ENCODE measurements around the gene BTF3L4. TPM values are rescaled to one million over a fixed set of nuclear protein-coding genes. Genes with fewer than 3 reads are reported as not detected.
A peak's percentile ranks its signal among the peaks of the same experiment; 100 is the strongest.

BTF3L4 gene
- total RNA-seq, 1 experiment from 2014 or later, result 33.8 TPM

- TF ChIP-seq EZH2phosphoT487 (IDR thresholded peaks at IDR 0.05; ENCODE audit: borderline replicate concordance, low read length) (no peak), EZH2 (IDR thresholded peaks at IDR 0.05; ENCODE audit: low read length, unreplicated experiment) (no peak), CTCF (conservative IDR thresholded peaks at IDR 0.05; ENCODE audit: low read depth, low read length) (no peak)
- Histone ChIP-seq H4K20me1 (ENCODE audit: low read length) (peaks cover 26% of the 10 kb centered on the region; the same call in 1 of the 2 replicates), H3K4me1 (ENCODE audit: insufficient read depth, low read length) (peaks cover 32% of the 10 kb centered on the region), H3K36me3 (ENCODE audit: low read depth, low read length) (no peaks in the 10 kb centered on the region), H3F3A (ENCODE audit: low read length, unreplicated experiment) (no peaks in the 10 kb centered on the region), H3K4me3 (ENCODE audit: low read length) (peak overlapping the region; percentile 93), H3K27ac (ENCODE audit: low read length) (peak overlapping the region; percentile 60), H3K79me2 (ENCODE audit: low read length) (peaks cover 78% of the 10 kb centered on the region), H3K9me2 (replicated peaks; ENCODE audit: low read length) (no peaks in the 10 kb centered on the region), H3K9ac (ENCODE audit: low read length) (peak overlapping the region; percentile 91), H3K4me2 (ENCODE audit: low read length) (peak overlapping the region; percentile 99), H3K9me3 (ENCODE audit: low read length) (no peaks in the 10 kb centered on the region), H3K27me3 (ENCODE audit: low read length) (no peaks in the 10 kb centered on the region), H2AFZ (ENCODE audit: low read length) (peak overlapping the region; percentile 92)
- ChIA-PET CTCF (no interaction called here), POLR2A (ENCODE audit: unreplicated experiment) (interaction anchor here (0.7 kb wide), 1 partner anchor 312 kb away, joined by 4 read pairs; no protein-coding TSS in a partner anchor)
- BruUV-seq (replicated peaks), result no TSS peak
- DNase-seq (no peak), ATAC-seq (no peak)
- intact Hi-C loops (cut with micrococcal nuclease), result loop anchor here (5.0 to 10.0 kb wide), 2 partner anchors 313 to 1120 kb away; partner anchors contain the start of gene CC2D1B
Observed at GRCh38 chr1:52054496-52055065, 1.5 kb upstream of the BTF3L4 start.

- peak within 1 kb of the TSS; percentile 60 for H3K27ac ChIP-seq (ENCODE audit: low read length)
- peak within 1 kb of the TSS; percentile 93 for H3K4me3 ChIP-seq (ENCODE audit: low read length)
- BruUV-seq (replicated peaks), result TSS peak; percentile 38
- TF ChIP-seq EZH2 (IDR thresholded peaks at IDR 0.05; ENCODE audit: low read length, unreplicated experiment), result no peak
- ChIA-PET CTCF (no interaction called here), POLR2A (ENCODE audit: unreplicated experiment) (interaction anchor here (0.6 to 0.7 kb wide), 4 partner anchors 21 to 641 kb away, joined by 3 to 6 read pairs (median 4); no protein-coding TSS in a partner anchor)
- H3K4me2 ChIP-seq (ENCODE audit: low read length), result peak within 1 kb of the TSS; percentile 99
- H3K36me3 ChIP-seq (ENCODE audit: low read depth, low read length), result peaks cover 5% of the 10 kb centered on the region; the same call in 1 of the 2 replicates
- peak within 1 kb of the TSS; percentile 91 for H3K9ac ChIP-seq (ENCODE audit: low read length)
- no peaks in the 10 kb centered on the region for H3K9me2 ChIP-seq (replicated peaks; ENCODE audit: low read length)
- no peaks in the 10 kb centered on the region for H3F3A ChIP-seq (ENCODE audit: low read length, unreplicated experiment)
- peaks cover 85% of the 10 kb centered on the region for H3K79me2 ChIP-seq (ENCODE audit: low read length)
- DNase-seq (peak; percentile 90), ATAC-seq (peak; percentile 76)
- H3K4me1 ChIP-seq (ENCODE audit: insufficient read depth, low read length), result peaks cover 33% of the 10 kb centered on the region
- intact Hi-C loops (cut with micrococcal nuclease), result loop anchor here (5.0 to 10.0 kb wide), 2 partner anchors 312 to 1120 kb away; partner anchors contain the start of gene CC2D1B
- peak within 1 kb of the TSS; percentile 92 for H2AFZ ChIP-seq (ENCODE audit: low read length)
- no peaks in the 10 kb centered on the region for H3K9me3 ChIP-seq (ENCODE audit: low read length)
- H3K27me3 ChIP-seq (ENCODE audit: low read length), result no peaks in the 10 kb centered on the region
- H4K20me1 ChIP-seq (ENCODE audit: low read length), result peaks cover 30% of the 10 kb centered on the region; the same call in 1 of the 2 replicates
Observed at GRCh38 chr1:52055066-52055865, 829 bp upstream of the BTF3L4 start, which contains the start of gene TXNDC12. Gene TXNDC12 (minus strand): TSS chr1:52055191. CDS start chr1:52055096, 95 bp downstream.

GRCh38 chr1:52055866-52056162 lies 281 bp upstream of the BTF3L4 start:
- Histone ChIP-seq H3K27me3 (ENCODE audit: low read length) (no peaks in the 10 kb centered on the region), H3K9me3 (ENCODE audit: low read length) (no peaks in the 10 kb centered on the region), H3K4me1 (ENCODE audit: insufficient read depth, low read length) (peaks cover 33% of the 10 kb centered on the region), H3K36me3 (ENCODE audit: low read depth, low read length) (peaks cover 11% of the 10 kb centered on the region; the same call in 1 of the 2 replicates), H3K9ac (ENCODE audit: low read length) (peak overlapping the region; percentile 91), H3K27ac (ENCODE audit: low read length) (peak overlapping the region; percentile 60), H3K4me3 (ENCODE audit: low read length) (peak overlapping the region; percentile 93), H3K79me2 (ENCODE audit: low read length) (peaks cover 85% of the 10 kb centered on the region), H3K4me2 (ENCODE audit: low read length) (peak overlapping the region; percentile 99), H4K20me1 (ENCODE audit: low read length) (peaks cover 30% of the 10 kb centered on the region; the same call in 1 of the 2 replicates), H3K9me2 (replicated peaks; ENCODE audit: low read length) (no peaks in the 10 kb centered on the region), H2AFZ (ENCODE audit: low read length) (peak overlapping the region; percentile 92), H3F3A (ENCODE audit: low read length, unreplicated experiment) (no peaks in the 10 kb centered on the region)
- no peak for DNase-seq
- intact Hi-C loops (cut with micrococcal nuclease), result loop anchor here (1.0 to 10.0 kb wide), 3 partner anchors 23 to 1119 kb away; partner anchors contain the start of genes CC2D1B and KTI12
- TF ChIP-seq EZH2phosphoT487 (IDR thresholded peaks at IDR 0.05; ENCODE audit: borderline replicate concordance, low read length) (no peak), CTCF (conservative IDR thresholded peaks at IDR 0.05; ENCODE audit: low read depth, low read length) (no peak), EZH2 (IDR thresholded peaks at IDR 0.05; ENCODE audit: low read length, unreplicated experiment) (no peak)
- ATAC-seq, result no peak
- no TSS peak for BruUV-seq (replicated peaks)
- ChIA-PET POLR2A (ENCODE audit: unreplicated experiment) (no interaction called here), CTCF (no interaction called here)
